GM12878 (cell line): ENCODE results near the gene THBS1. TPM values are rescaled to one million over a fixed set of nuclear protein-coding genes. Genes with fewer than 3 reads are reported as not detected.

Experiments used
- ATF3 ChIP-seq: IDR thresholded peaks from 2 replicates; pipeline ENCODE4 v1.6.1; 2011; ENCODE audit warnings: low read depth, mild to moderate bottlenecking, low read length, moderate library complexity, borderline replicate concordance; ENCODE audit errors: extremely low read depth
- EED ChIP-seq: sonication (generic); IDR thresholded peaks from 2 replicates; pipeline ENCODE4 v1.6.1; 2016; ENCODE audit warnings: antibody characterized with exemption, low read depth
- EP300 ChIP-seq, 2 experiments: fragments of 150-350 bp in 1 of 2; IDR thresholded peaks; 2 replicates each; pipeline ENCODE4 v1.6.1; 2011 to 2012; ENCODE audit warnings: low read depth in 2 of 2, low read length in 2 of 2, borderline replicate concordance in 1 of 2, improper control_type of control experiment in 1 of 2, inconsistent platforms in 1 of 2; ENCODE audit not compliant: control insufficient read depth in 1 of 2
- IRF3 ChIP-seq: fragments of 450-650 bp; IDR thresholded peaks from 2 replicates; pipeline ENCODE4 v1.6.1; 2014; ENCODE audit warnings: mild to moderate bottlenecking
- KAT2A ChIP-seq: conservative IDR thresholded peaks from 2 replicates; pipeline ENCODE4 v1.6.1; 2011; ENCODE audit warnings: low read depth, low read length; ENCODE audit not compliant: control insufficient read depth
- KDM1A ChIP-seq: fragments of 200-600 bp; sonication (generic); IDR thresholded peaks from 2 replicates; pipeline ENCODE4 v1.6.1; 2016; ENCODE audit warnings: borderline replicate concordance
- MEF2A ChIP-seq: IDR thresholded peaks from 2 replicates; pipeline ENCODE4 v1.6.1; 2011; ENCODE audit warnings: low read depth, mild to moderate bottlenecking, low read length, moderate library complexity; ENCODE audit not compliant: insufficient read depth
- PKNOX1 ChIP-seq: fragments of 450-650 bp; IDR thresholded peaks from 2 replicates; pipeline ENCODE4 v1.6.1; 2016; ENCODE audit warnings: mild to moderate bottlenecking
- ZBTB40 ChIP-seq: fragments of 450-650 bp; IDR thresholded peaks from 2 replicates; pipeline ENCODE4 v1.6.1; 2016; ENCODE audit warnings: mild to moderate bottlenecking, moderate library complexity, borderline replicate concordance
- ZNF622 ChIP-seq: fragments of 450-650 bp; IDR thresholded peaks from 2 replicates; pipeline ENCODE4 v1.6.1; 2017; ENCODE audit warnings: mild to moderate bottlenecking, inconsistent platforms
- polyA plus RNA-seq, 11 experiments: library from polyadenylated mRNA; depleted of rRNA in 4 of 11; unstranded in 6 of 11; stranded (reverse) in 5 of 11; fragments of >200 nt; fragmentation: Nextera tagmentation in 4 of 11; fragmentation: Illumina TruSeq in 1 of 11; extraction: Ambion mirVana in 4 of 11; extraction: Trizol in 1 of 11; gene quantifications; 1 replicate in 1 of 11; 2 replicates in 10 of 11; pipeline versions ENCODE4 v1.2.1 to v1.2.3, GENCODE V29; 2011 to 2016; ENCODE audit warnings: inconsistent platforms in 2 of 11, missing spikeins in 2 of 11, low read depth in 1 of 11
- total RNA-seq, 4 experiments: library from RNA; depleted of rRNA in 3 of 4; stranded (reverse); fragments of >200 nt in 3 of 4; fragmentation: Illumina TruSeq in 1 of 4; extraction: Trizol in 1 of 4; gene quantifications; 2 replicates each; pipeline versions ENCODE4 v1.2.1 to v1.2.3, GENCODE V29; 2013 to 2021

Gene THBS1
- total and polyA plus RNA-seq, 10 of the 15 experiments (the other 5 are each of a cell fraction or from before 2014, with no cell fraction given) = under 0.01 to 1.5 (median 0.23) TPM; not detected in 3

GRCh38 chr15:39549912-39550311 lies 31.0 kb upstream of the THBS1 start (continued):
- no peak for TF ChIP-seq KDM1A
- TF ChIP-seq KAT2A = no peak
- TF ChIP-seq EED = no peak
- no peak for TF ChIP-seq MEF2A
- TF ChIP-seq ATF3 = no peak
- TF ChIP-seq IRF3 = no peak
- no peak for TF ChIP-seq ZNF622
- no peak for TF ChIP-seq ZBTB40
- TF ChIP-seq EP300 (IDR thresholded peaks at IDR 0.05; ENCODE audit: borderline replicate concordance in 1 of 2, control insufficient read depth in 1 of 2, low read depth in 2 of 2, low read length in 2 of 2) = no peak
- no peak for TF ChIP-seq PKNOX1
- TF ChIP-seq, all 136 proteins: peak for 0
